RWPE2 (cell line): ENCODE results near the gene SNRPA.
A peak's percentile ranks its signal among the peaks of the same experiment; 100 is the strongest.

Experiments used
- ATAC-seq: fragments of 200-7000 bp; cut with Tn5 transposase; 3 replicates; pipeline ENCODE4 v1.9.1; 2021; ENCODE audit warnings: low read depth
- DNase-seq: peaks from one replicate; pipeline ENCODE4 v3.0.0-alpha.2; 2020; ENCODE audit warnings: low spot score
- H3K27ac ChIP-seq: fragments of 450-650 bp; 2 replicates; pipeline ENCODE4 v1.5.1; 2017; ENCODE audit warnings: mild to moderate bottlenecking; ENCODE audit not compliant: poor library complexity, severe bottlenecking
- H3K27me3 ChIP-seq: fragments of 250-450 bp; sonication (Bioruptor Pico); 2 replicates; pipeline ENCODE4 v1.5.1; 2021; ENCODE audit warnings: mild to moderate bottlenecking, moderate library complexity; ENCODE audit not compliant: insufficient read depth, poor library complexity, severe bottlenecking
- H3K36me3 ChIP-seq: fragments of 250-450 bp; sonication (Bioruptor Pico); 2 replicates; pipeline ENCODE4 v1.5.1; 2020; ENCODE audit warnings: low read depth, mild to moderate bottlenecking, moderate library complexity
- H3K4me1 ChIP-seq: fragments of 250-450 bp; sonication (Bioruptor Pico); 2 replicates; pipeline ENCODE4 v1.5.1; 2021; ENCODE audit warnings: mild to moderate bottlenecking, moderate library complexity; ENCODE audit not compliant: insufficient read depth, poor library complexity, severe bottlenecking
- H3K4me3 ChIP-seq: fragments of 250-450 bp; sonication (Bioruptor Pico); 2 replicates; pipeline ENCODE4 v1.5.1; 2021; ENCODE audit warnings: mild to moderate bottlenecking, moderate library complexity; ENCODE audit not compliant: severe bottlenecking
- H3K9me3 ChIP-seq: fragments of 250-450 bp; sonication (Bioruptor Pico); 2 replicates; pipeline ENCODE4 v1.5.1; 2021; ENCODE audit warnings: mild to moderate bottlenecking, moderate library complexity; ENCODE audit not compliant: severe bottlenecking
- TF ChIP-seq, protein P1 (sequence below): fragments of 450-650 bp; IDR thresholded peaks from one replicate; pipeline ENCODE4 v1.5.1; 2017; ENCODE audit warnings: mild to moderate bottlenecking, moderate library complexity; ENCODE audit not compliant: poor library complexity, severe bottlenecking

Gene SNRPA

DNA sequence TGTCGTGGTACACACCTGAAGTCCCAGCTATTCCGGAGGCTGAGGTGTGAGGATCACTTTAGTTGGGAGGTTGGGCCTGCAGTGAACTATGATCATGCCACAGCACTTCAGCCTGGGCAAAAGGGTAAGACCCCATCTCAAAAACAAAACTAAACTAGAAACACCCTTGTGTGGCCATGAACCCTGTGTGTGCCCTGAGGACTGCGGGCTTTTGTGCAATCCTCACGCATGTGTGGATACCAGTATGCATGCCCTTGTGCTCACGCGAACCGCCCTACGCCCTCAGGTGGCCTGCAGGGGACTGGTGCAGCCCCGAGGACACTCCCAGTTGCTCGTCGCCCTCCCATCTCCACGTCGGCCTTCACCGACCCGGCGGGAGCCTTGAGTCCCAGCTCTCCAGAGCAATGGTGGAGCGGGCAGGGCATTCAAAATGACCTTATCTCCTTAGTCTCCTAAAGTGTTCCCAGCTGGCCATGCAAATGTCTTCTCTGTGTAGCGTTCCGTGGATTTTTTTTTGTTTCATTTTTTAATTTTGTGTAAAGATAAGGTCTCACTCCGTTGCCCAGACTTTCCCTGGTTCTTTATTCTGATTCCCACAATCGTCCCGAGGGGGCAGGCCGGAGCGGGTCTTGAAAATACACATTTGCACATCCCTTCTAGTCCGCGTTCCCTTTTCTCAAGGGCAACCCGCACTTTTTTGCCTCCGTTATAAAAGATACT, 47.1 kb downstream of the SNRPA start:
- Histone ChIP-seq H3K4me3 (peak overlapping the region; percentile 98), H3K36me3 (peaks cover 26% of the 10 kb centered on the region), H3K27ac (peak overlapping the region; percentile 79), H3K4me1 (peaks cover 21% of the 10 kb centered on the region), H3K27me3 (no peaks in the 10 kb centered on the region), H3K9me3 (no peaks in the 10 kb centered on the region)
- TF ChIP-seq, protein P1, sequence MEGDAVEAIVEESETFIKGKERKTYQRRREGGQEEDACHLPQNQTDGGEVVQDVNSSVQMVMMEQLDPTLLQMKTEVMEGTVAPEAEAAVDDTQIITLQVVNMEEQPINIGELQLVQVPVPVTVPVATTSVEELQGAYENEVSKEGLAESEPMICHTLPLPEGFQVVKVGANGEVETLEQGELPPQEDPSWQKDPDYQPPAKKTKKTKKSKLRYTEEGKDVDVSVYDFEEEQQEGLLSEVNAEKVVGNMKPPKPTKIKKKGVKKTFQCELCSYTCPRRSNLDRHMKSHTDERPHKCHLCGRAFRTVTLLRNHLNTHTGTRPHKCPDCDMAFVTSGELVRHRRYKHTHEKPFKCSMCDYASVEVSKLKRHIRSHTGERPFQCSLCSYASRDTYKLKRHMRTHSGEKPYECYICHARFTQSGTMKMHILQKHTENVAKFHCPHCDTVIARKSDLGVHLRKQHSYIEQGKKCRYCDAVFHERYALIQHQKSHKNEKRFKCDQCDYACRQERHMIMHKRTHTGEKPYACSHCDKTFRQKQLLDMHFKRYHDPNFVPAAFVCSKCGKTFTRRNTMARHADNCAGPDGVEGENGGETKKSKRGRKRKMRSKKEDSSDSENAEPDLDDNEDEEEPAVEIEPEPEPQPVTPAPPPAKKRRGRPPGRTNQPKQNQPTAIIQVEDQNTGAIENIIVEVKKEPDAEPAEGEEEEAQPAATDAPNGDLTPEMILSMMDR: peak; percentile 59
- ATAC-seq (peak; percentile 2; the same call in 2 of the 3 replicates), DNase-seq (no peak)

DNA sequence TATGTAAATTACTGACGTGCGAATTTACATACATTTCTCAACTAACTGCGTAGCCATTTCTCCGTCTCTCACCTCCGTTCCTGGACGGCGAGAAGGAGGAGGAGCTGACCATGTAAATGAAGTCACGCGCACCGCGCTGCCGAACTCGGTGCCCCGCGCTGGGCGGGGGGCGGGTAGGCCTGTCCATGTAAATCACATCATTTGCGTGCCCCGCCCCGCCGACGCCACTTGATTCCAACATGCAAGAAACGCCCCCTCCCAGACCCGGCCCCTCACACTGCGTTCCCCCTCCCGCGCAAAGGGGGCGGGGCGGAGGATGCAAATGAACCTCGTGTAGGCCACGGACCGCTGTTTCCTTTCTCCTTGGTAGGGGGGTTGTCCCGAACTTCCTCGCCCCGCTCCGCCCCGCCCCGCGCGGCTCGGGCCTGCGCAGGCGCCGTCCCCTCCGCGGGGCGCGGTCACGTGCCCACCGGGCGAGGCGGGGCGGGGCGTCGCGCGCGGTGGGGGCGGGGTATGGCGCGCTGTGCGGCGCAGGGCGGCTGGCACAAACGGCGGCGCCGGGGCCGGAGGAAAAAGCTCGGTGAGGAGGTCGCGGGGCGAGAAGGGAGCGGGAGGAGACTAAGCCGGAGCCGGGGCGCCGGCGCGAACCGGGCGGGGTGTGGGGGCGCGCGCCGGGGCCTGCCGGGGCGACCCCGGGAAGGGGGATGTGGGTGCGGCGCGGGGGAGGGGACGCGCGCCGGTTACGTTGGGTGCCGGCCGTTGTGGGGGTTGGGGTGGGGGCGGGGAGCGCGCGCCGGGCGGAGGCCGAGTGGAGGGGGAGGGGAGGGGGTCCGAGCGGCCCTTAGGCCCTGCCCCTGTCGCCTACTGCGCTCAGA, 47.9 kb downstream of the SNRPA start, which contains the start of gene EGLN2:
EGLN2 (plus strand) TSS at position 509 of the 875 bp plus-strand sequence. CDS start 1,382 bp downstream, outside the sequence.
- TF ChIP-seq, protein P1: peak; percentile 16
- H3K27ac ChIP-seq: peak within 1 kb of the TSS; percentile 79
- H3K9me3 ChIP-seq: no peaks in the 10 kb centered on the region
- peak within 1 kb of the TSS; percentile 98 for H3K4me3 ChIP-seq
- peaks cover 26% of the 10 kb centered on the region for H3K4me1 ChIP-seq
- no peaks in the 10 kb centered on the region for H3K27me3 ChIP-seq
- peak; percentile 89 for ATAC-seq
- peak; percentile 99 for DNase-seq
- peaks cover 31% of the 10 kb centered on the region for H3K36me3 ChIP-seq

DNA sequence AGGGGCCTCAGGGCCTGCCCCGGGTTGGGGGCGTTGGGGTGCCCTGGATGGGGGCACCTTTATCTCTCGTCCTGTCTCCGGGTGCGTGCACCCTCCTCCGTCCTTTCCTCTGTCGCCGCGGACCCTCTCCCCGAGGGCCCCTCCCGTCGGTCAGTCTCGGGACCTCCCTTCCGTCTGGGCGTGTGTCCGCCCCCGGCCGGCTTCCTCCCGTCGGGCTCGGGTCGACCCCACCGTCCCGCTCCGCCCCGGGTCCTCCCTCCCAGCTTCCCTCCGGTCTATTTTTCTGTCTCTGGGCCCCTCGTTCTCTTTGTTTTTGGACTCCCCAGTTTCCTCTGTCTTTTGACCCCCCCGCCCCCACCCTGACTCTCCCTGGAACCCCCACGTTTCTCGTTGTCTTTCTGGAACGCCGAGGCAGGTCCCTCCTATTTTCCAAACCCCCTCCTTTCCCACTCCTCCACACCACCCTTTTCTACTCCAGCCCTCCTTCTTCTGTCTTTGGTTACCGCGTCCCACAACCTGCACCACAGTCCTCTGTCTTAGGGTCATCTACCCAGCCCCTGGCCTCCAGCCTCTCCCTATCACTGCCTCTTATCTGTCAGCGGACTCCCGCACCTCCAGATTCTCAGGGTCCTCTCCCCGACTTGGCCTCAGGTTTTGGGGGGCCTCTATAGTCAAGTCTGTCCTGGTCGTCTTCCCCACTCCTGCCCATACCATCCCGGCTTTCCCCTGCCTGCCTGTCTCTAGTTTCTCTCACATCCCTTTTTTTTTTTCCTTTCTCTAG, 48.7 kb downstream of the SNRPA start:
- Histone ChIP-seq H3K9me3 (no peaks in the 10 kb centered on the region), H3K4me3 (peak overlapping the region; percentile 98), H3K36me3 (peaks cover 39% of the 10 kb centered on the region), H3K27ac (peak overlapping the region; percentile 79), H3K4me1 (peaks cover 29% of the 10 kb centered on the region), H3K27me3 (no peaks in the 10 kb centered on the region)
- DNase-seq (no peak), ATAC-seq (no peak)
- TF ChIP-seq, protein P1: no peak

DNA sequence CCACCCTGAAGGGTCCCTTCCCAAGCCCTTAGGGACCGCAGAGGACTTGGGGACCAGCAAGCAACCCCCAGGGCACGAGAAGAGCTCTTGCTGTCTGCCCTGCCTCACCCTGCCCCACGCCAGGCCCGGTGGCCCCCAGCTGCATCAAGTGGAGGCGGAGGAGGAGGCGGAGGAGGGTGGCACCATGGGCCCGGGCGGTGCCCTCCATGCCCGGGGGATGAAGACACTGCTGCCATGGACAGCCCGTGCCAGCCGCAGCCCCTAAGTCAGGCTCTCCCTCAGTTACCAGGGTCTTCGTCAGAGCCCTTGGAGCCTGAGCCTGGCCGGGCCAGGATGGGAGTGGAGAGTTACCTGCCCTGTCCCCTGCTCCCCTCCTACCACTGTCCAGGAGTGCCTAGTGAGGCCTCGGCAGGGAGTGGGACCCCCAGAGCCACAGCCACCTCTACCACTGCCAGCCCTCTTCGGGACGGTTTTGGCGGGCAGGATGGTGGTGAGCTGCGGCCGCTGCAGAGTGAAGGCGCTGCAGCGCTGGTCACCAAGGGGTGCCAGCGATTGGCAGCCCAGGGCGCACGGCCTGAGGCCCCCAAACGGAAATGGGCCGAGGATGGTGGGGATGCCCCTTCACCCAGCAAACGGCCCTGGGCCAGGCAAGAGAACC, 49.5 kb downstream of the SNRPA start:
- H3K4me3 ChIP-seq: peak overlapping the region; percentile 98
- peak overlapping the region; percentile 79 for H3K27ac ChIP-seq
- ATAC-seq: no peak
- TF ChIP-seq, protein P1: no peak
- peaks cover 31% of the 10 kb centered on the region for H3K4me1 ChIP-seq
- H3K36me3 ChIP-seq: peaks cover 46% of the 10 kb centered on the region
- no peaks in the 10 kb centered on the region for H3K27me3 ChIP-seq
- no peaks in the 10 kb centered on the region for H3K9me3 ChIP-seq
- DNase-seq: no peak
